B cell (primary cell): Measurements from ENCODE around the gene IGFBP7. TPM values are rescaled to one million over a fixed set of nuclear protein-coding genes. Genes with fewer than 3 reads are reported as not detected.

Source experiments
- ATAC-seq: fragments of 200-7000 bp; cut with Tn5 transposase; one replicate; pipeline ENCODE4 v1.10.0; 2021; ENCODE audit warnings: low read depth, mild to moderate bottlenecking, moderate number of reproducible peaks, moderate library complexity
- CTCF ChIA-PET: fragments of 350-600 bp; sonication (Branson Sonifier 250); formaldehyde crosslinking; loops from one replicate; lab custom pipeline; 2021; ENCODE audit warnings: antibody characterized with exemption, inconsistent platforms; lab: Charles Lee
- POLR2A ChIA-PET: fragments of 350-600 bp; sonication (Branson Sonifier 250); formaldehyde crosslinking; loops from one replicate; lab custom pipeline; 2021; ENCODE audit warnings: antibody characterized with exemption; lab: Charles Lee
- DNase-seq: peaks from one replicate; pipeline ENCODE4 v3.0.0; 2013
- H2AFZ ChIP-seq: 2 replicates; pipeline ENCODE4 v1.6.1; 2012; ENCODE audit warnings: mild to moderate bottlenecking, low read depth, low read length; ENCODE audit not compliant: insufficient read depth, poor library complexity, severe bottlenecking
- H3K27ac ChIP-seq, 2 donors: 1 replicate in 1 of 2; 2 replicates in 1 of 2; pipeline ENCODE4 v1.5.1; 2012 to 2013; ENCODE audit warnings: low read length in 2 of 2, mild to moderate bottlenecking in 2 of 2, moderate library complexity in 1 of 2
- H3K27me3 ChIP-seq, 4 experiments: fragments of 200-600 bp in 1 of 4; sonication (generic) in 1 of 4; replicated peaks in 1 of 4; 1 replicate in 2 of 4; 2 replicates in 2 of 4; pipeline versions ENCODE4 v1.6.1 to v1.7.0; 2013 to 2016; ENCODE audit warnings: low read length in 3 of 4, mild to moderate bottlenecking in 2 of 4, mixed read lengths in 1 of 4, moderate library complexity in 1 of 4; ENCODE audit not compliant: insufficient read depth in 4 of 4, control insufficient read depth in 3 of 4; ENCODE audit errors: control extremely low read depth in 1 of 4
- H3K36me3 ChIP-seq, 2 experiments: replicated peaks in 1 of 2; 1 replicate in 1 of 2; 2 replicates in 1 of 2; pipeline versions ENCODE4 v1.6.1 to v1.7.1; 2013; ENCODE audit warnings: low read length in 1 of 2; ENCODE audit not compliant: insufficient read depth in 2 of 2, control insufficient read depth in 1 of 2; ENCODE audit errors: control extremely low read depth in 1 of 2, extremely low read depth in 1 of 2
- H3K4me1 ChIP-seq, 2 donors: fragments of 200-600 bp in 1 of 2; sonication (generic) in 1 of 2; 1 replicate in 1 of 2; 2 replicates in 1 of 2; pipeline versions ENCODE4 v1.5.1 to v1.6.1; 2013 to 2017; ENCODE audit warnings: low read length in 2 of 2; ENCODE audit not compliant: control insufficient read depth in 2 of 2, insufficient read depth in 2 of 2
- H3K4me2 ChIP-seq: replicated peaks from 2 replicates; pipeline ENCODE3; 2012; ENCODE audit warnings: mild to moderate bottlenecking, low read depth, low read length; ENCODE audit not compliant: poor library complexity, severe bottlenecking
- H3K4me3 ChIP-seq, 5 experiments: fragments of 200-600 bp in 1 of 5; sonication (generic) in 1 of 5; 1 replicate in 3 of 5; 2 replicates in 2 of 5; pipeline versions ENCODE4 v1.5.1 to v1.7.0; 2011 to 2016; ENCODE audit warnings: low read length in 4 of 5, mild to moderate bottlenecking in 4 of 5, low read depth in 2 of 5, control low read depth in 1 of 5, moderate library complexity in 1 of 5; ENCODE audit not compliant: insufficient read depth in 1 of 5; ENCODE audit errors: control extremely low read depth in 1 of 5, extremely low read depth in 1 of 5
- H3K79me2 ChIP-seq: fragments of 200-600 bp; sonication (generic); one replicate; pipeline ENCODE4 v1.6.0; 2016; ENCODE audit warnings: low read length; ENCODE audit not compliant: control insufficient read depth, insufficient read depth
- H3K9ac ChIP-seq: fragments of 200-600 bp; sonication (generic); 2 replicates; pipeline ENCODE4 v1.6.1; 2017; ENCODE audit warnings: mild to moderate bottlenecking, low read length, moderate library complexity
- H3K9me3 ChIP-seq, 3 donors: one replicate each; pipeline versions ENCODE4 v1.6.1 to v1.7.1; 2013; ENCODE audit warnings: low read length in 2 of 3; ENCODE audit not compliant: control insufficient read depth in 2 of 3, insufficient read depth in 1 of 3; ENCODE audit errors: control extremely low read depth in 1 of 3
- H4K20me1 ChIP-seq: 2 replicates; pipeline ENCODE4 v1.6.0; 2012; ENCODE audit warnings: mild to moderate bottlenecking, low read length; ENCODE audit not compliant: insufficient read depth, control insufficient read depth, poor library complexity, severe bottlenecking
- H3K27ac Mint-ChIP-seq: one replicate; pipeline ENCODE4 v1.8.0; 2021; ENCODE audit warnings: mixed read lengths
- H3K27me3 Mint-ChIP-seq: one replicate; pipeline ENCODE4 v1.8.0; 2021; ENCODE audit warnings: mixed read lengths
- H3K4me1 Mint-ChIP-seq: one replicate; pipeline ENCODE4 v1.8.0; 2021; ENCODE audit warnings: mixed read lengths
- H3K4me3 Mint-ChIP-seq: one replicate; pipeline ENCODE4 v1.8.0; 2021; ENCODE audit warnings: mixed read lengths
- H3K9me3 Mint-ChIP-seq: one replicate; pipeline ENCODE4 v1.8.0; 2022; ENCODE audit warnings: mixed read lengths; ENCODE audit not compliant: insufficient read depth
- EZH2 ChIP-seq: IDR thresholded peaks from 2 replicates; pipeline ENCODE4 v1.6.1; 2012; ENCODE audit warnings: borderline replicate concordance, low read depth, mild to moderate bottlenecking, moderate library complexity, low read length; ENCODE audit not compliant: insufficient read depth, poor library complexity, severe bottlenecking
- WGBS: methylation state at CpG from one replicate; pipeline ENCODE4 v1.1.5; 2013; ENCODE audit warnings: missing lambda C conversion rate; ENCODE audit not compliant: insufficient coverage; 5-methylcytosine and 5-hydroxymethylcytosine counted together
- intact Hi-C: fragments of 100-400 bp; cut with micrococcal nuclease; formaldehyde crosslinking; loops from one replicate; pipeline ENCODE4 v1.10.0; 2022
- polyA plus RNA-seq: library from polyadenylated mRNA; depleted of rRNA; stranded (reverse); fragments of >200 nt; gene quantifications from 2 replicates; pipeline ENCODE4 v1.2.3, GENCODE V29; 2012
- total RNA-seq, 2 donors: library from RNA; stranded (reverse); fragments of 120-200 nt in 1 of 2; gene quantifications; 1 replicate in 1 of 2; 2 replicates in 1 of 2; pipeline versions ENCODE4 v1.2.3 to v1.2.4, GENCODE V29; 2013 to 2022
- TF ChIP-seq, protein P1 (sequence below): fragments of 200-600 bp; IDR thresholded peaks from one replicate; pipeline ENCODE4 v1.8.0; 2022; ENCODE audit warnings: antibody characterized with exemption, mild to moderate bottlenecking

IGFBP7 gene
- total and polyA plus RNA-seq, 2 donors (not counting 1 experiment from before 2014, with no cell fraction given): 0.37 TPM; not detected in 1

DNA sequence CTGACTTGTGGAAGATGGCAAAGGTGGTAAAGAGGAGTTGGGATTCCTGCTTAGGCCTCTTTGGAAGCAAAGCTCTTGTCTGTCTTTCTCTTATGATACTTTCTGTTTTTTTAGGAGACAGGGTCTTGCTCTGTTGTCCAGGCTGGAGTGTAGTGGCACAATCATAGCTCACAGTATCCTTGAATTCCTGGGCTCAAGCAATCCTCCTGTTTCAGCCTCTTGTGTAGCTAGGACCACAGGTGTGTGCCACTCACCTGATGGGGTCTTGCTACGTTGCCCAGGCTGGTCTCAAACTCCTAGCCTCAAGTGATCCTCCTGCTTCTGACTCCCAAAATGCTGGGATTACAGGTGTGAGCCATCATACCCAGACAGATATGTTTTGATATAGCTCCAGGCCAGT, 19.3 kb upstream of the IGFBP7 start:
- no peak overlapping the region for H3K4me2 ChIP-seq
- no peaks in the 10 kb centered on the region for H3K27me3 ChIP-seq
- no peak overlapping the region for H2AFZ ChIP-seq
- intact Hi-C loops: no loop called here
- TF ChIP-seq, protein P1, sequence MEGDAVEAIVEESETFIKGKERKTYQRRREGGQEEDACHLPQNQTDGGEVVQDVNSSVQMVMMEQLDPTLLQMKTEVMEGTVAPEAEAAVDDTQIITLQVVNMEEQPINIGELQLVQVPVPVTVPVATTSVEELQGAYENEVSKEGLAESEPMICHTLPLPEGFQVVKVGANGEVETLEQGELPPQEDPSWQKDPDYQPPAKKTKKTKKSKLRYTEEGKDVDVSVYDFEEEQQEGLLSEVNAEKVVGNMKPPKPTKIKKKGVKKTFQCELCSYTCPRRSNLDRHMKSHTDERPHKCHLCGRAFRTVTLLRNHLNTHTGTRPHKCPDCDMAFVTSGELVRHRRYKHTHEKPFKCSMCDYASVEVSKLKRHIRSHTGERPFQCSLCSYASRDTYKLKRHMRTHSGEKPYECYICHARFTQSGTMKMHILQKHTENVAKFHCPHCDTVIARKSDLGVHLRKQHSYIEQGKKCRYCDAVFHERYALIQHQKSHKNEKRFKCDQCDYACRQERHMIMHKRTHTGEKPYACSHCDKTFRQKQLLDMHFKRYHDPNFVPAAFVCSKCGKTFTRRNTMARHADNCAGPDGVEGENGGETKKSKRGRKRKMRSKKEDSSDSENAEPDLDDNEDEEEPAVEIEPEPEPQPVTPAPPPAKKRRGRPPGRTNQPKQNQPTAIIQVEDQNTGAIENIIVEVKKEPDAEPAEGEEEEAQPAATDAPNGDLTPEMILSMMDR: no peak
- TF ChIP-seq EZH2: no peak
- no peak for ATAC-seq
- no peak overlapping the region for H3K9ac ChIP-seq
- ChIA-PET POLR2A (no interaction called here), CTCF (interaction anchor here (0.7 to 1.4 kb wide), 2 partner anchors 34 to 35 kb away, joined by 4 read pairs; no protein-coding TSS in a partner anchor)
- H3K79me2 ChIP-seq: no peaks in the 10 kb centered on the region
- WGBS: 60% methylated on average over 1 of the region's 1 CpG
- H3K27me3 Mint-ChIP-seq: peaks cover 7% of the 10 kb centered on the region
- H3K27ac ChIP-seq: no peak overlapping the region
- H3K9me3 ChIP-seq: peaks cover 0 to 7% (median 0%) of the 10 kb centered on the region in 3 donors
- no peaks in the 10 kb centered on the region for H3K4me1 Mint-ChIP-seq
- no peak overlapping the region for H3K27ac Mint-ChIP-seq
- H3K4me1 ChIP-seq: no peaks in the 10 kb centered on the region
- peaks cover 5% of the 10 kb centered on the region for H3K9me3 Mint-ChIP-seq
- no peak overlapping the region for H3K4me3 Mint-ChIP-seq
- H4K20me1 ChIP-seq: no peaks in the 10 kb centered on the region
- H3K4me3 ChIP-seq: no peak overlapping the region
- no peaks in the 10 kb centered on the region for H3K36me3 ChIP-seq
- DNase-seq: no peak

GRCh38 chr4:57127361-57127760, 17.2 kb upstream of the IGFBP7 start:
- intact Hi-C loops: no loop called here
- Mint-ChIP-seq H3K27ac (no peak overlapping the region), H3K4me1 (no peaks in the 10 kb centered on the region), H3K27me3 (peaks cover 15% of the 10 kb centered on the region), H3K9me3 (peaks cover 5% of the 10 kb centered on the region), H3K4me3 (no peak overlapping the region)
- Histone ChIP-seq H3K36me3 (no peaks in the 10 kb centered on the region), H3K79me2 (no peaks in the 10 kb centered on the region), H2AFZ (no peak overlapping the region), H4K20me1 (no peaks in the 10 kb centered on the region), H3K9me3 (peaks cover 0 to 7% (median 0%) of the 10 kb centered on the region in 3 donors), H3K9ac (no peak overlapping the region), H3K27me3 (no peaks in the 10 kb centered on the region), H3K4me2 (no peak overlapping the region), H3K4me3 (no peak overlapping the region), H3K27ac (no peak overlapping the region), H3K4me1 (no peaks in the 10 kb centered on the region)
- TF ChIP-seq, protein P1: no peak
- no peak for TF ChIP-seq EZH2
- WGBS: 78% methylated on average over 3 of the region's 3 CpGs
- POLR2A ChIA-PET: no interaction called here
- ATAC-seq (no peak), DNase-seq (no peak)
- CTCF ChIA-PET: no interaction called here
